ENCODE measurements around the gene ZBTB5. TPM values are rescaled to one million over a fixed set of nuclear protein-coding genes. Genes with fewer than 3 reads are reported as not detected.
"Not testable (repeated sequence)": the region's sequence is repeated elsewhere in the genome, so short reads cannot be mapped to it uniquely, and the experiment has no call there.

Gene ZBTB5, protein sequence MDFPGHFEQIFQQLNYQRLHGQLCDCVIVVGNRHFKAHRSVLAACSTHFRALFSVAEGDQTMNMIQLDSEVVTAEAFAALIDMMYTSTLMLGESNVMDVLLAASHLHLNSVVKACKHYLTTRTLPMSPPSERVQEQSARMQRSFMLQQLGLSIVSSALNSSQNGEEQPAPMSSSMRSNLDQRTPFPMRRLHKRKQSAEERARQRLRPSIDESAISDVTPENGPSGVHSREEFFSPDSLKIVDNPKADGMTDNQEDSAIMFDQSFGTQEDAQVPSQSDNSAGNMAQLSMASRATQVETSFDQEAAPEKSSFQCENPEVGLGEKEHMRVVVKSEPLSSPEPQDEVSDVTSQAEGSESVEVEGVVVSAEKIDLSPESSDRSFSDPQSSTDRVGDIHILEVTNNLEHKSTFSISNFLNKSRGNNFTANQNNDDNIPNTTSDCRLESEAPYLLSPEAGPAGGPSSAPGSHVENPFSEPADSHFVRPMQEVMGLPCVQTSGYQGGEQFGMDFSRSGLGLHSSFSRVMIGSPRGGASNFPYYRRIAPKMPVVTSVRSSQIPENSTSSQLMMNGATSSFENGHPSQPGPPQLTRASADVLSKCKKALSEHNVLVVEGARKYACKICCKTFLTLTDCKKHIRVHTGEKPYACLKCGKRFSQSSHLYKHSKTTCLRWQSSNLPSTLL
- 5.5 TPM for total RNA-seq

DNA sequence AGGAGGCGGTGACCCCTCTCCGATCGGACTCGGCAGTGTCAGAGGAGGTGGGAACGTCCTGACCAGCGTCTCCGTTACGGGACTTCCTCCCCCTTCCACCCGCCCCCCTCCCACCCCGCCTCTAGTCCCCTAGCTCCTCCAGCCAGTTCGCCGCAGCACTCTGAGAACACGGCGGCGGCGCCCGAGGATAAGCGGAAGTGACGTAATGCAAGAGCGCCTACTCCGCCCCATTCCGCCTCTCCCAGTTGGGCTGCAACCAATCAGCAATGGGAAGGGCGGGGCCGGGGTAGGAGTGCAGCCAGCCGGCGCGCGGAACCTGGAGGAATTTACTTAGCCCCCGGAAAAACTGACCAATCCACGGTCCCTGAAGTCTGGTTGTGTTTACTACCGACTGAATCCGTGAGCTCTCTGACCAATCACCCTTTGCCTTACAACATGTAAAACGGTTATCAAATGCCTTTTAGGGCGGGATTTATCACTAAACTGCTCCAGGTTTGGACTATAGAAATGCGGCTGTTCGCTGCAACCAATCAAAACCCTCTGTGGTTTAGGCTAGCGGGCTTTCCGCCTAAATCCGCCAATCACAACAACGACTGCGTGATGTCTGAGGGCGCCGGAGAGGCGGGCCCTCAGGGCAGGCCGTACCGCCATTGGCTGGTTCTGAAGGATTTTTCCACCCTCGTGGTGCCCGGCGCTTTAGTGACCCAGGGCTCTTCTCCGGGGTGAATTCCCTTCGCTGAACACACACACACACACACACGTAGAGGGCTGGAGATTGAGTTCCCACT is at the start of gene ZBTB5:
Gene ZBTB5 (minus strand): TSS at position 202 of the 788 bp plus-strand sequence. CDS start 22,899 bp downstream, outside the sequence.
- DNase-seq (ENCODE audit: low spot score), result peak; percentile 99
- ATAC-seq, result peak; percentile 80

DNA sequence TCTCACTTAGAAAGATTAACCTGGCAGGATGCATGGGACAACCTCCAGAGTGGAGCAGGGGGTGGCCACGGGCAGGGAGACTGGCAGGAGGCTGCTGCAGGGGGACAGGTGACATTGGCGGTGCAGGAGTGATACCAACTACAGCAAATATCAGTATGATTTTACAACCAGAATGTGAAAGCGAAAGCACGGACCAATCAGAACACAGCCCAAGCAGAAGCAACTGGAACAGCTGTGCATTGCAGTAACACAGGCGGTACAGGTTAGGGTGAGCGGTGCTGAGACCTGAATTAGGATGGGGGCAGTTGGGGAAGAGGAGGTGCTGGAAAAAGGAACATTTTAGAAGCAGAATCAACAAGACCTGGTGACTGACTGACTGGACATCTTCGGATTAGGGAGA is 49.7 kb upstream of the ZBTB5 start:
- ATAC-seq (no peak), DNase-seq (ENCODE audit: low spot score) (no peak)

DNA sequence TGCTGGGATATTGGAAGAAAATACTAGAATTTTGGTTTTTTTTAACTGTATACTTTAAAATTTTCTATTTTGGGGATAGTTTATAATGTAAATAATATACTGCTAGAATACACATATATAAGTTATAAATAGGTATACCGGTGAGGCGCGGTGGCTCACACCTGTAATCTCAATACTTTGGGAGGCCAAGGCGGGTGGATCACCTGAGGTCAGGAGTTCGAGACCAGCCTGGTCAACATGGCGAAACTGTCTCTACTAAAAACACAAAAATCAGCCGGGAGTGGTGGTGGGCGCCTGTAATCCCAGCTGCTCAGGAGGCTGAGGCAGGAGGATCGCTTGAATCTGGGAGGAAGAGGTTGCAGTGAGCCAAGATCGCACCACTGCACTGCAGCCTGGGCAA is 49.2 kb upstream of the ZBTB5 start:
- not testable (repeated sequence) for DNase-seq (ENCODE audit: low spot score)

DNA sequence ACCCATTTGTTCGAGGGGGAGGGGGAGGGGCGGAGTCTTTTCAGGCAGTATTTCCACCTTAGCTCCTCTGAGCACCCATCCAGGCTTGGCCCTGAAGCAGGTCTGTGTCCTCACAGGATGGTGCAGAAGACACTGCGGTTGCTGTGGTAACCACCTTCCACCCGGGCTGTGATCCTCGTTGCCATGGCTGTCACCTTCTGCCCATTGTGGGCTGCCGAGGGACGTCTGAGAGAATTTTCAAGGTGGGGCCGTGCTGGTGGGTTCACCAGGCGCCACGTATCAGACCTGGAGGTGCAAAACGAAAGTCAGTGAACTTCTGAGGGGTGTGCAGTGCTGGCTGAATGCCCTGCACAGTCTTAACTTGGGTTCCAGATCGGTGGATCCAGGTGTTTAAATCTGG is 47.2 kb upstream of the ZBTB5 start:
- no peak for ATAC-seq
- no peak for DNase-seq (ENCODE audit: low spot score)

More for the DNA sequence above, 49.2 kb upstream of the ZBTB5 start:
- not testable (repeated sequence) for ATAC-seq

DNA sequence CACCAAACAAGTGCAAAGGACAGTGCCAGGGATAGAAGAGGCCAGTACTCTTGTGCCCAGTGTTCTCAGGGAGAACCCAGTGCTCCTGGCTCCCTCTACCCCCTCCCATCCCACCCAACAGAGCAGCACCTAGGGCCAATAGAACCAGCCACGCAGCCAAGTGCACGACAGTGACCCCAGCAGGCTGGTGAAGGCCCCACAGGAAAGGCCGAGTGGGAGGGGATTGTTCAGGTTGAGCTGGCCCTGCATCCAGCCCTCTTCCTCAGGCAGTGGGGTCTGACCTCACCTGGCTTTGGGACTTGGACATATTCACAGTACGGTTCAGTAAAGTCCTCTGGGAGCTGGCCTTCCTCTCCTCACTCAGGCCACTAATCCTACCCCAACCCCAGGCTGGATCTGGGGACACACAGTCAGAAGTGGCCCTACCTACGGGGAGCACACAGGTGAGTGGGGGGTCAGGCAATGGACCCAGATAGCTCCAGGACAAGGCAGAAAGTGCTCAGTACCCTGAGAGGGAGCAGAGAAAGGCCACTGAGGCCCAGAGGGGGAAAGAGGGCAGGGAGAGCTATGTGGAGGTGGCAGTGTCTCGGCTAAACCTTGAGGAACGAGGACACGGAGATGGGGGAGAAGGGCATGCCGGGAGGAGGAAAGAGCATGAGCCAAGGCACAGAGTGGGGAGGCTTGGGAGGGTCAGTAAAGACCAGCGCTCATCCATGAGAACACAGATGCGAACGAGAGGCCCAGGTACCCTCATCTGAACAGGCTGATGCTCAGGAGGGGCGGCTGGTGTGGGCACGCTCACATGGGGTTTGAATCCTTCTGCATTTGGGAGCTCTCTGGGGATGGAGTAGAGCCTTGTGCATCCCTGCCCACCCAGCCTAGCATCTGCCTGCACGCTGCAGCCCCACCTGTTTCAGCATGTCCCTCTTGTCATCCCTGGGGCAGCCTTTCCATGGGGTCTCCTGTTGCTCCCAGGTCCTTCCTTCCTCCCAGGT is 46.1 kb upstream of the ZBTB5 start:
- ATAC-seq, result no peak
- no peak for DNase-seq (ENCODE audit: low spot score)

DNA sequence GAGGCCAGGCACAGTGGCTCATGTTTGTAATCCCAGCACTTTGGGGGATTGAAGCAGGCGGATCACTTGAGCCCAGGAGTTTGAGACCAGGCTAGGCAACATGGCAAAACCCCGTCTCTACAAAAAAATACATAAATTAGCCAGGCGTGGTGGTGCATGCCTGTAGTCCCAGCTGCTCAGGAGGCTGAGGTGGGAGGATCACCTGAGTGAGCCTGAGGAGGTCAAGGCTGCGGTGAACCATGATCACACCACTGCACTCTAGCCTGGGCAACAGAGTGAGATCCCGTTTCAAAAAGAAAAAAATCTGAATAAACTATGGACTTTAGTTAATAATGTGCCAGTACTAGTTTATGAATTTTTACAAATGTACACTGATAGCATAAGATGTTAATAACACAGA is 44.8 kb upstream of the ZBTB5 start:
- ATAC-seq, result not testable (repeated sequence)

DNA sequence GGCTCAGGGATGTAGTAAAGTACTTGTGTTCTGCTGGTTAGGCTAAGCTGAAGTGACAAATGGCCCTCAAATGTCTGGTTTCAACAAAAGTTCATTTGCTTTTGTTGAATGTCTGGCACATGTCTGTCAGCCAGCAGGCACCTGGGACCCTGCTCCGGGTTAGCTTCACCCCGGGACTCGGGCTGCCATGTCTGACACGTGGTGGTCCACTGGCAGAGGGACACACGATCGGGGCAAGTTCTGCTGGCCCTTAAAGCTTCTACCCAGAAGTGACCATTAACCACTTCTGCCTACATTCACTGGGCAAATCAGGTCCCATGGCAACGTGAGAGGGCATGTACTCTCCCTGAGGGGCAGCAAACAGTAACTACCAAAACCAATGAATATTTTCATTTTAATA is 44.3 kb upstream of the ZBTB5 start:
- DNase-seq (ENCODE audit: low spot score) (no peak), ATAC-seq (no peak)

More for the DNA sequence above, 44.8 kb upstream of the ZBTB5 start:
- not testable (repeated sequence) for DNase-seq (ENCODE audit: low spot score)

DNA sequence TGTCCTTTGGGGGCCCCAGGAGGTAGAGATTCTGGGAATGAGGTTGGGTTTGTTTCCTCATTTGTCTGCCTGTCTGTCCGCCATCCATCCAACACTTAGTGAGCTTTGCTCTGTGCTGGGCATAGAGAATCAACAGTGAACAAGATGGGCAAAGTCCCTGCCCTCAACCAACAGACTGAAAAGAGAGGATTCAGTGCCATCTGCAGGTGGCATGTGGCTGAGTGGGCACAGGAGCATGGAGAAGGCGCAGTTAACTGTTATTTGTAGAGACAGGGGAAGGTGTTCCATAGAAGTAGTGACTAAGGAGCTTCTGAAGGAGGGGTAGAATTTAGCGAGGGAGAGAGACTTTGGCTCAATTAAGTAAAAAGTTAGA is 43.6 kb upstream of the ZBTB5 start:
- DNase-seq (ENCODE audit: low spot score) (peak; percentile 77), ATAC-seq (peak; percentile 87)

DNA sequence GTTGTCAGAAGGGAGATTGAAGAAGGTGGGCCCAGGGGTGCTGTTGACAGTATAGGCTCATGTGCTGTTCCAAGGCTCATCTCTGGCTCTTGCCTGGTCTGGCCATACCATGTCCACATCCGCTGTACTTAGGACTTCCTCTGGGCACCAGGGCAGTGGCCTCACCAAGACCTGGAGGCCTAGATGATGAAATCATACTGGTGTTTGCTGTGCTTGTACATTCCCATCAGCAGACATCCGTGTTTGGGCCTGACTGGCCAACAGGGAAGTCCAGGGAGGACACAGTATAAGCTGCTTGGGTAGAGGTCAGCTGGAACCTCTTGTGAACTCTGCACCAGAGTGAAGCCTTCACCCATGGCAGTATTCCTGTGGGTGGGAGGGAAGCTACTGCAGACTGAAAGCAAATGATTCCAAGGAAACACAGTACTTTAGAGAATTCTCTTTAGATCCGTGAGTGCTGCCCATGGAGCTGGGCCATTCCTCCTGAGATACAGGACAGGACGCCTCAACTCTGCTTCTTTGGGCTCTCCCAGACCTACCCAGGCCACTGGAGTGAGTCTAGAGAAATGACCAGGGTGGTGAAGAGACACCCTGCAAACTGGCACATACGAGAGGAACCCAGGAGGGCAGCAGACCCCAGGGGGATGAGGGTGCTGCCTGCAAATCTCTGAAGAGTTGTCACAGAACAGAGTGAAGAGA is 43.0 kb upstream of the ZBTB5 start:
- DNase-seq (ENCODE audit: low spot score), result peak; percentile 94
- ATAC-seq, result peak; percentile 86

DNA sequence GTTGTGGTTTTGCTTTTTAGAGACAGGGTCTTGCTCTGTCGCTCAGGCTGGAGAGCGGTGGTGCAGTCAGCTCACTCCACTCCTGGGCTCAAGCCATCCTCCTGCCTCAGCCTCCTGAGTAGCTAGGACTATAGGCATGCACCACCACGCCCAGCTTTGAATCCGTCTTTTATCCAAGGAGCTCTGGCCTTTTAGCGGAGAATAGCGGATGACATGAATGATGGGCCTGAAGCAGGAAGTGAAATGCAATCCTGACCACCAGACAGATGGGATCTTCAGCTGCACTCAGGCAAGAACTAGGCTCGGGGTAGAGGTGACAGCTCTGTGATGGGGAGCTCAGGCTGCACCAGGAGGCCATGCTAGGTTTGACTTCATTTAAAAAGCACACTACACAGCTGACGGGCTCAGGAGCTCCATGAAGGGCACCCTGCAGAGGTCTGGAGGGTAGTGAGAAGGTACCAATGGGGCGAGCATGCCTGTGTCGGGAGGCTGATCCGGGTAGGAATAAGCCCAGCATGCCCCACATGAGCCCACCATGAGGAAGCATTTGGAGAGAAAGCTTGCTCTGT is 42.4 kb upstream of the ZBTB5 start:
- DNase-seq (ENCODE audit: low spot score), result no peak
- ATAC-seq, result no peak

DNA sequence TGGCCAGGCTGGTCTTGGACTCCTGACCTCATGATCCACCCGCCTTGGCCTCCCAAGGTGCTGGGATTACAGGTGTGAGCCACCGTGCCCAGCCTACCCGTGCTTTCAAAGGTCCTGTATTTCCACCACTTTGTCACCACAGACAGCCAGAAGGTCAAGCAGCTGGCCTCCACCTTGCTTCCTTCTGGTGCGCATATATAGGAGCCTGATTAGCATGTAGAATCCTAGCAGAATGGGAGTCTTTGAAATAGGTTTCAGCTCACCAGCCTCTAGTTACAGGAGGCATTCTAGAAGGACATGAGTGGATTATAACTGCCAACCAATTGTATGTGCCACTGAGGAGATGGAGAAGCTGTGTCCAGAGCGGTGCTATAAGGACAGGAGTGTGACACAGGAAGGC is 39.4 kb upstream of the ZBTB5 start:
- DNase-seq (ENCODE audit: low spot score) (no peak), ATAC-seq (no peak)

DNA sequence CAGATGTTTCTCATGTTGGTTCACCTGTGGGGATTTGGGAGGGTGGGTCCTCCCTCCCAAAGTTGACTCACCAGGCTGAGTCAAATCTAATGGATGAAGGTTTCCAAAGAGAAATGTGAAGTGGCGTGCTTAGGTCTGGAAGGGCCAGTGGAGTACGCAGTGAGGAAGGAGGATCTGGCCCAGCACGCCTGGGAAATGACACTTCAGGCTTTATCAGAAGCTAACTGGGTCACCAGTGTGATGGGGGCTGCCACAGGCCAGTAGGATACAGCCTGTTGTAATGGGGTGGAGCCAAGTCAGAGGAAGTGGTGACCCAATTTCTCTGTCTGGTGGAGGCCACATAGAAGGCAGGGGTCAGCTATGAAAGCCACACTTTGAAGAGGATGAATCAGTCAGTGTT is 38.5 kb upstream of the ZBTB5 start:
- DNase-seq (ENCODE audit: low spot score) (no peak), ATAC-seq (no peak)

DNA sequence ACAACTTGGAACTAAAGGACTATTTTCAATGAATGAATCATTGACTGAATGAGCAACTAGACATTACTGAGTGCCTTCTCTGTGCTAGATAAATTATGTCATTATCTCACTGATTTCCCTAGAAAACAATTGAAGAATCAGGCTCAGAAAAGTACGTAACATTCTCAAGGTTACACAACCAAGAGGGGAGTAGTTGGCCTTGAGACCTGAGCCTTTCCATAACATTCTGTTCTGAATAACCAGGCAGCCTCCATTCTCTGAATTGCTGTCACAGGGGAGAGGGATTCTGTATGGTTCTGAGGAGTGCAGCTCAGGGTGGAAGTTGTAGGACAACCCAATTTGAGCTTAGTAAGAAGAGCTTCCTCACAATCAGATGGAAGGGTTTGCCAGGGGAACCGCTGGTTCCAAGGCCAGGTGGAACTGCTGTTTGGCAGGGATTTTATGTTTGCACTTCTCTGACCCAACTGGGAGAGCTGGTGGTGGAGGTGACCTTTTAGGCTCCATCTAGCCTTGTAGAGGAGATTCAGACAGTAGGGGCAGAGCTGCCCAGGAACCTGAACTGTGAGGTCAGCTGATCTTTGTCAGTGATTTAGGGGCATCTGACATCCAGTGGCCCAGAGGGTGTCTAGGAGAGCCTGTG is 36.8 kb upstream of the ZBTB5 start:
- ATAC-seq, result peak; percentile 91
- DNase-seq (ENCODE audit: low spot score), result peak; percentile 85

DNA sequence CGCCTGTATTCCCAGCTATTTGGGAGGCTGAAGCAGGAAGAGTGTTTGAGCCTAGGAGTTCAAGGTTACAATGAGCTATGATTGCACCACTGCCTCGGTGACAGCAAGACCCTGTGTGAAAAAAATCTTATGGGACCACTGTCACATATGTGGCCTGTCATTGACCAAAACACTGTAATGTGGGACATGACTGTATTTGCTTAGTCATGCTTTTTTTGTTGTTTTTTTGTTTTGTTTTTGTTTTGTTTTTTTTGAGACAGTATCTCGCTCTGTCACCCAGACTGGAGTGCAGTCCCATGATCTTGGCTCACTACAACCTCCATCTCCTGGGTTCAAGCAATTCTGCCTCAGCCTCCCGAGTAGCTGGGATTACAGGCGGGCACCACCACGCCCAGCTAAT is 34.0 kb upstream of the ZBTB5 start:
- ATAC-seq (no peak), DNase-seq (ENCODE audit: low spot score) (no peak)

DNA sequence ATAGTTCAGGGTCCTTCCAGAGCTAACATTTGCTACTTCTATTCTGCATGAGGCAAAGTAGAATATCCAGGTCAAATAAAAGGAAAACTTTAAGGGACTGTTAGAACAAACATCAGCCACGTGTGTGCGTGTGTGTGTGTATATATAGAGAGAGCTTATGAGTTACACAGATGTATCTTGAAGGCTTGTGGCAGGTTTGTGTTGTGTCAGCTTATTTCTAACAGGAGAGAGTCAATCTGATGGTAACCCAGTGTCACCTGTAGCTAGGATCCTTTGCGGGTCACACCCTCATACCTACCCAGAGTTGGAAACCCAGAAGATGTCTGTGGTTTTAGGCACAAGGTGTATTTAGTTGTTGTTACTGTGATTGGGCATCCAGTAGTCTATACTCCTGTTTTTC is 33.2 kb upstream of the ZBTB5 start:
- DNase-seq (ENCODE audit: low spot score) (no peak), ATAC-seq (no peak)

DNA sequence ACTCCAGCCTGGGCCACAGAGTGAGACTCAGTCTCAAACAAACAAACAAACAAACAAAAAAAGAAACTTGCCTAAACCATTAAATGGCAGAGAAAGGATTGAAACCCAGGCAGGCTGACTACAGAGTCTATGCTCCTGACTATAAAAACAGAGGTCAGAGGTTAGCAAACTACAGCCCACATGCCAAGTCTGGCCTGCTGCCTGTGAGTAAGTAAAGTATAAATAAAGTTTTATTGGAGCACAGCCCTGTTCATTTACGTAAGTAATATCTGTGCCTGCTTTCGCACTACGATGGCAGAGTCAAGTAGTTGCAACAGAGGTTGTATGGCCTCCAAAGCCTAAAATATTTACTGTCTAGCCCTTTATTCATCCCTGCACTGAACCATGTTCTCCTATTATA is 32.1 kb upstream of the ZBTB5 start:
- peak; percentile 59 for DNase-seq (ENCODE audit: low spot score)
- peak; percentile 62 for ATAC-seq

DNA sequence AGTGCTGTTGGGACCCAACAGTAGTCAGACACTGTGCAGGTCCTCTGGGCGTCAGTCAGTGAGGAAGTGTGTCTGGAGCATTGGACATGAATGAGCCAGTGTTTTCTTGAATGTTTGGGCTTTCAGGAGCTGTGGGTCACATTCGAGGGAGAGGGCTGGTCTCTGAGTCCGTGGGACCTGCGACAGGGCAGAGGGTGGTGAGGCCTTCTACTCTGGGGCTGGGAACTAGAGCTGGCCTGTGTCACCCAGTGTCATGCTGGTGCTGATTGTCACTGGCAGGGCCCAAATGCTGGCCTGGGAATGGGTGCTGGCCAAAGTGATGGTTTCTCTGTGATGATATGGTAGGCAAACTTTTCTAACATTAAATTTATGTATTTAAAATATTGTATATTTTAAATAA is 30.8 kb upstream of the ZBTB5 start:
- ATAC-seq (no peak), DNase-seq (ENCODE audit: low spot score) (no peak)

DNA sequence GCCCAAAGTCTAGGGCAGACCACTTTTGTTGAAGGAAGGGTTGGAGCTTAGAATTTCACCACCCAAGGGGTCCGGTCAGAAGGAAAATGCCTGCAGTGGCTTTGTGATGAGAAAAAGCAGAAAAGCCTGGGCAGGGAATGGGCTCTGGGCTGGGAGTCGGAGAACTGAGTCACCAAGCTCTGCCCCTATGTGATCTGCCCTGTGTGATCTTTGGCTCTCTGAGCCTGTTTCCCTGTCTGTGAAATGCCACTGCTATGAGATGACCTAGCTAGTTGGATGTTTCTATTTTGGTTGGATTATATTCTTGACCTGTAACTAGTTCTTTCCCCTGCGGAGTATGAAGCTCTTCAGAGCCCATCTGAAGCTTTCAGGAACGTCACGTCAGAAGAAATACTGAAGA is 30.3 kb upstream of the ZBTB5 start:
- no peak for DNase-seq (ENCODE audit: low spot score)
- ATAC-seq, result no peak

DNA sequence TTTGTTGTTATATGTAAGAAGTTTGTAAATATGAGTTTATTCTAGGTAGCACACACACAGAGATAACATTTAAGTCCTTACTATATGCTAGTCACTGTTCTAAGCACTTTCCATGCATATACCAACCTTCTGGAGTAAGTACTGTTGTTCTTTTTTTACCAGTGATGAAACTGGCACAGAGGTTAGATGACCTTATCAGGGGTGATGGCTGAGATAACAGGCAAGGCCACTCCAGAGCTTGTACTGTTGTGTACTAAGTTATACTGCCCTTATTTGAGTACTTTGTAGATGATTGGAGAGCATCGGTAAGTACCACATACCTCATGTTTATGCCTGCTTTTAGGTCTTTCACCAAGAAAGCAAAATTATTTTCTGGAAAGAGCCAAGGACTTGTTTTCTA is 26.7 kb upstream of the ZBTB5 start:
- DNase-seq (ENCODE audit: low spot score) (no peak), ATAC-seq (peak; percentile 78)

Data from left lobe of liver (tissue), 2 donors.